Tibial nerve (tissue), 4 donors: ENCODE measurements around the gene YRDC. TPM values are rescaled to one million over a fixed set of nuclear protein-coding genes. Genes with fewer than 3 reads are reported as not detected.
A peak's percentile ranks its signal among the peaks of the same experiment; 100 is the strongest.

Experiments used
- DNase-seq, 2 donors: peaks; one replicate each; pipeline ENCODE4 v3.0.0-alpha.2; 2019; ENCODE audit warnings: low spot score in 2 of 2
- H3K27ac ChIP-seq, 4 donors: fragments of 200-600 bp; sonication (generic) in 3 of 4; one replicate each; pipeline ENCODE4 v1.5.1; 2017 to 2019; ENCODE audit warnings: mild to moderate bottlenecking in 1 of 4
- H3K27me3 ChIP-seq, 2 donors: fragments of 200-600 bp; sonication (generic) in 1 of 2; one replicate each; pipeline versions ENCODE4 v1.5.1 to v1.6.0; 2017 to 2019
- H3K36me3 ChIP-seq, 3 donors: fragments of 200-600 bp; sonication (generic); one replicate each; pipeline ENCODE4 v1.5.1; 2018 to 2019
- H3K4me1 ChIP-seq, 4 donors: fragments of 200-600 bp; sonication (generic) in 3 of 4; one replicate each; pipeline ENCODE4 v1.5.1; 2017 to 2019
- H3K4me3 ChIP-seq, 4 donors: fragments of 200-600 bp; sonication (generic) in 3 of 4; one replicate each; pipeline ENCODE4 v1.5.1; 2017 to 2019; ENCODE audit warnings: mild to moderate bottlenecking in 1 of 4, moderate library complexity in 1 of 4
- H3K9me3 ChIP-seq, 4 donors: fragments of 200-600 bp; sonication (generic) in 3 of 4; one replicate each; pipeline ENCODE4 v1.5.1; 2017 to 2019
- EP300 ChIP-seq, 2 donors: sonication (generic); formaldehyde crosslinking; IDR thresholded peaks; one replicate each; pipeline ENCODE4 v1.6.1; 2017; ENCODE audit warnings: antibody characterized with exemption in 2 of 2, mild to moderate bottlenecking in 1 of 2
- POLR2A ChIP-seq, 2 donors: fragments of 450-650 bp; IDR thresholded peaks; one replicate each; pipeline ENCODE4 v1.6.1; 2017; ENCODE audit warnings: antibody characterized with exemption in 2 of 2, mild to moderate bottlenecking in 2 of 2, moderate library complexity in 2 of 2
- WGBS, 2 donors: methylation state at CpG; one replicate each; pipeline ENCODE4 v1.1.5; 2018; 5-methylcytosine and 5-hydroxymethylcytosine counted together
- total RNA-seq, 4 donors: library from RNA; depleted of rRNA; stranded (reverse); fragments of >200 nt; gene quantifications; one replicate each; pipeline ENCODE4 v1.1.0, GENCODE V29; 2016
- TF ChIP-seq, protein P1 (sequence below), 5 experiments: fragments of 200-600 bp in 3 of 5; fragments of 450-650 bp in 2 of 5; sonication (generic) in 3 of 5; IDR thresholded peaks; one replicate each; pipeline ENCODE4 v1.5.1; 2016 to 2019; ENCODE audit warnings: antibody characterized with exemption in 5 of 5, mild to moderate bottlenecking in 3 of 5, moderate library complexity in 2 of 5

The YRDC gene, protein sequence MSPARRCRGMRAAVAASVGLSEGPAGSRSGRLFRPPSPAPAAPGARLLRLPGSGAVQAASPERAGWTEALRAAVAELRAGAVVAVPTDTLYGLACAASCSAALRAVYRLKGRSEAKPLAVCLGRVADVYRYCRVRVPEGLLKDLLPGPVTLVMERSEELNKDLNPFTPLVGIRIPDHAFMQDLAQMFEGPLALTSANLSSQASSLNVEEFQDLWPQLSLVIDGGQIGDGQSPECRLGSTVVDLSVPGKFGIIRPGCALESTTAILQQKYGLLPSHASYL
- 10 to 100 TPM in 2 of 4 donors, 1 to 10 TPM in 2; 8.1 to 13.8 (median 10.8) TPM for total RNA-seq

DNA sequence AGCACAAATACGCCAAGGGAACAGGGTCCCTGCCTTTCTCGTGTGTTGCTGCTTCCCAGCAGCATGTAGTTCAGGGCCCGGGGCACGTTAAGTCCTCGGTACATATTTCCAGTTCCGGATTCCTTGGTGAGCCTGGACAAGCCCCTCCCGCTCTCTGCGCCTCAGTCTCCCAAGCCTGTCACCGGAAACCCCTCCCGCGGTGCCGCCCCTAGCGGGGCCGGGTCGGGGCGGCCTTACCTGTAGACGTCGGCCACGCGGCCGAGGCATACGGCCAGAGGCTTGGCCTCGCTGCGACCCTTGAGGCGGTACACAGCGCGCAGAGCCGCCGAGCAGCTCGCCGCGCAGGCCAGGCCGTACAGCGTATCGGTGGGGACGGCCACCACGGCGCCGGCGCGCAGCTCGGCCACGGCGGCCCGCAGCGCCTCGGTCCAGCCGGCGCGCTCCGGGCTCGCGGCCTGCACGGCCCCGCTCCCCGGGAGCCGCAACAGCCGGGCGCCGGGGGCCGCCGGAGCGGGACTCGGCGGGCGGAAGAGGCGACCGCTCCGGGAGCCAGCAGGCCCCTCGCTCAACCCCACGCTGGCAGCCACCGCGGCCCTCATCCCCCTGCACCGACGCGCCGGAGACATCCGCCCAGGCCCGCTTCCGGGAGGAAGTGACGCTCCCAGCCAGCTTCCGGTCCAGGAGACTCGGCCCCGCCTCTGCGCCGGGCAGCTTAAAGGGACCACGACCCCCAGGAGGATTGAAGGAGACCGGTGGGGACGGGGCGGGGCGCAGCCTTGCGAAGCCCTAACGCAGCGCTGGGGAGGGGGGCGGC is at the start of gene YRDC, which contains the start of gene C1orf122:
YRDC (minus strand) TSS at position 654 of the 814 bp plus-strand sequence; CDS start at position 626, 28 bp downstream.
C1orf122 (plus strand) TSS at position 236 of the 814 bp plus-strand sequence. CDS start 615 bp downstream, outside the sequence.
- DNase-seq, result peak; percentile 81 to 90
- peaks cover 0 to 40% (median 4%) of the 10 kb centered on the region in 3 donors for H3K36me3 ChIP-seq
- H3K27ac ChIP-seq, result peak within 1 kb of the TSS; percentile 81 to 97 (median 96)
- TF ChIP-seq POLR2A (IDR thresholded peaks at IDR 0.05) (peak; percentile 45 to 56), EP300 (IDR thresholded peaks at IDR 0.05) (peak; percentile 58 to 91)
- TF ChIP-seq, protein P1, sequence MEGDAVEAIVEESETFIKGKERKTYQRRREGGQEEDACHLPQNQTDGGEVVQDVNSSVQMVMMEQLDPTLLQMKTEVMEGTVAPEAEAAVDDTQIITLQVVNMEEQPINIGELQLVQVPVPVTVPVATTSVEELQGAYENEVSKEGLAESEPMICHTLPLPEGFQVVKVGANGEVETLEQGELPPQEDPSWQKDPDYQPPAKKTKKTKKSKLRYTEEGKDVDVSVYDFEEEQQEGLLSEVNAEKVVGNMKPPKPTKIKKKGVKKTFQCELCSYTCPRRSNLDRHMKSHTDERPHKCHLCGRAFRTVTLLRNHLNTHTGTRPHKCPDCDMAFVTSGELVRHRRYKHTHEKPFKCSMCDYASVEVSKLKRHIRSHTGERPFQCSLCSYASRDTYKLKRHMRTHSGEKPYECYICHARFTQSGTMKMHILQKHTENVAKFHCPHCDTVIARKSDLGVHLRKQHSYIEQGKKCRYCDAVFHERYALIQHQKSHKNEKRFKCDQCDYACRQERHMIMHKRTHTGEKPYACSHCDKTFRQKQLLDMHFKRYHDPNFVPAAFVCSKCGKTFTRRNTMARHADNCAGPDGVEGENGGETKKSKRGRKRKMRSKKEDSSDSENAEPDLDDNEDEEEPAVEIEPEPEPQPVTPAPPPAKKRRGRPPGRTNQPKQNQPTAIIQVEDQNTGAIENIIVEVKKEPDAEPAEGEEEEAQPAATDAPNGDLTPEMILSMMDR (IDR thresholded peaks at IDR 0.05), result no peak
- no peaks in the 10 kb centered on the region for H3K9me3 ChIP-seq
- H3K4me3 ChIP-seq, result peak within 1 kb of the TSS; percentile 54 to 98 (median 76)
- H3K4me1 ChIP-seq, result peaks cover 0 to 55% (median 23%) of the 10 kb centered on the region in 4 donors
- H3K27me3 ChIP-seq, result no peaks in the 10 kb centered on the region
- 0 to 1% methylated on average over 9 to 60 of the region's 95 CpGs for WGBS, 2 donors

DNA sequence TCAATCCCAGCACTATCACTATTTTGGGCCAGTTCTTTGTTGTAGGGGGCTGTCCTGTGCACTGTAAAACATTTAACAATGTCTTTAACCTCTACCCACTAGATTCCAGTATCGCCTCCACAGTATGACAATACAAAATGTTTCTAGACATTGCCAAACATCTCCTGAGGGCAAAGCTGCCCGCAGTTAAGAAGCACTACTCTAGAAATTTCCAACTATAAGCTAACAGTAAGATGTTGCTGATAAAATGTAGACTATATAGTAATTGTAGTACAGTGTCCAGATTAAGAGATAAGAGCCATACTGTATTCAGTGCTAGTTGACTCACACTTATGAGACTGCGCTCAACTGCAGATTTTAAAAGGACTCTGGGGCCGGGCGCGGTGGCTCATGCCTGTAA is 46.4 kb upstream of the YRDC start:
- Histone ChIP-seq H3K4me1 (peaks cover 0 to 92% (median 22%) of the 10 kb centered on the region in 4 donors), H3K27me3 (no peaks in the 10 kb centered on the region), H3K4me3 (no peak overlapping the region), H3K27ac (no peak overlapping the region), H3K9me3 (no peaks in the 10 kb centered on the region), H3K36me3 (peaks cover 0 to 41% (median 0%) of the 10 kb centered on the region in 3 donors)
- WGBS, 2 donors, result 95% methylated on average over 6 of the region's 6 CpGs
- no peak for DNase-seq
- TF ChIP-seq, protein P1 (IDR thresholded peaks at IDR 0.05), result no peak
- no peak for TF ChIP-seq EP300 (IDR thresholded peaks at IDR 0.05)
- TF ChIP-seq POLR2A (IDR thresholded peaks at IDR 0.05), result no peak

DNA sequence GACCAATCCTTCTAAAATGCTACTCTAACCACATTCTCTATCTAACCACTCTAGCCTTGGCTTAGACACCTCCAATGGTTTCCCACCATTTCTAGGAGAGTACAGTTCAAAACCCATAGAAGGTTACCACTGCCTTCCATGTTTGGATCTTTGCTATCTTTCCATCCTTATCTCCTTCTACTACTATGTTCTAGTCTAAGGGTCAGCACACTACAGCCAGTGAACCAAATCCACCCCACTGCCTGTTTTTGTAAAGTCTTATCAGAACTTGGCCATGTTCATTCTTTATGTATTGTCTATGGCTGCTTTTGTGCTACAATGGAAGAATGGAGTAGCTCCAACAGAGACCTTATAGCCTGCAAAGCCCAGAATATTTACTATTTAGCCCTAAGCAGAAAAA is 45.1 kb upstream of the YRDC start:
- Histone ChIP-seq H3K27ac (no peak overlapping the region), H3K27me3 (no peaks in the 10 kb centered on the region), H3K36me3 (peaks cover 0 to 41% (median 0%) of the 10 kb centered on the region in 3 donors), H3K4me1 (peaks cover 0 to 94% (median 17%) of the 10 kb centered on the region in 4 donors), H3K4me3 (no peak overlapping the region), H3K9me3 (no peaks in the 10 kb centered on the region)
- no peak for DNase-seq
- TF ChIP-seq, protein P1 (IDR thresholded peaks at IDR 0.05), result no peak
- no peak for TF ChIP-seq EP300 (IDR thresholded peaks at IDR 0.05)
- no peak for TF ChIP-seq POLR2A (IDR thresholded peaks at IDR 0.05)

DNA sequence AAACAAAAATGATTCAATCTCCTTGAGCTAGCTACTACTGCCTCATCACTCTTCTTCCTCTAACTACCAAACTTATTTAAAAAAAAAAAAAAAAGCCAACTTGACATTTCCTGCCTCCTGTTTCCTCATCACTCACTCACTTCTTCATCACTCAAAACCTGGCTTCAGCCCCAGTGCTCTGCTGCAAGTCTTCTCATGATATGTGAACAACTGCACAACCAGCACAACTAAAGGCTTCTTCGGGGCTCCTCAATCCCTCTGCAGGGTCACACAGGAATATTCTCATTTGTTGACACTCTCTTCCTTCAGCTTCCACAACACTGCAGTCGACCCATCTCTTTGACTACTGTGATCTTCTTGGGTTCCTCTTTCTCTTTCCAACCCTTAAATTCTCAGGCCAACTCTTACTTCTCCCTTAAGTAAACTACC is 43.8 kb upstream of the YRDC start:
- Histone ChIP-seq H3K4me1 (peaks cover 0 to 90% (median 14%) of the 10 kb centered on the region in 4 donors), H3K36me3 (peaks cover 0 to 39% (median 0%) of the 10 kb centered on the region in 3 donors), H3K9me3 (no peaks in the 10 kb centered on the region), H3K27me3 (no peaks in the 10 kb centered on the region), H3K27ac (no peak overlapping the region), H3K4me3 (no peak overlapping the region)
- TF ChIP-seq, protein P1 (IDR thresholded peaks at IDR 0.05), result no peak
- TF ChIP-seq POLR2A (IDR thresholded peaks at IDR 0.05) (no peak), EP300 (IDR thresholded peaks at IDR 0.05) (no peak)
- no peak for DNase-seq
- WGBS, 2 donors, result 75 to 76% methylated on average over 2 of the region's 2 CpGs
